Activated CD4-positive, alpha-beta memory T cell treated with anti-CD3 and anti-CD28 coated beads, Interleukin-2, amount 10 ng/mL, durations not matched to agents 7 days and 5 days (primary cell): ENCODE results near the gene STRIP1. TPM values are rescaled to one million over a fixed set of nuclear protein-coding genes. Genes with fewer than 3 reads are reported as not detected.

ENCODE experiments used
- CTCF ChIA-PET: fragments of 350-600 bp; sonication (Branson Sonifier 250); formaldehyde crosslinking; loops from one replicate; lab custom pipeline; 2021; ENCODE audit warnings: antibody characterized with exemption, inconsistent platforms; lab: Charles Lee
- POLR2A ChIA-PET: fragments of 350-600 bp; sonication (Branson Sonifier 250); formaldehyde crosslinking; loops from one replicate; lab custom pipeline; 2021; ENCODE audit warnings: antibody characterized with exemption; lab: Charles Lee
- DNase-seq: peaks from one replicate; pipeline ENCODE4 v3.0.0-alpha.2; 2020
- H3K27ac Mint-ChIP-seq: one replicate; pipeline ENCODE4 v1.8.0; 2021; ENCODE audit warnings: mild to moderate bottlenecking, mixed read lengths
- H3K27me3 Mint-ChIP-seq: one replicate; pipeline ENCODE4 v1.8.0; 2021; ENCODE audit warnings: mixed read lengths
- H3K36me3 Mint-ChIP-seq: one replicate; pipeline ENCODE4 v1.8.0; 2021; ENCODE audit warnings: low read depth, mixed read lengths
- H3K4me1 Mint-ChIP-seq: one replicate; pipeline ENCODE4 v1.8.0; 2021; ENCODE audit warnings: mixed read lengths
- H3K4me3 Mint-ChIP-seq: one replicate; pipeline ENCODE4 v1.8.0; 2021; ENCODE audit warnings: mild to moderate bottlenecking, mixed read lengths
- H3K9me3 Mint-ChIP-seq: one replicate; pipeline ENCODE4 v1.8.0; 2021; ENCODE audit warnings: mixed read lengths
- total RNA-seq, 2 experiments: library from RNA; stranded (reverse); gene quantifications; one replicate each; pipeline ENCODE4 v1.2.3, GENCODE V29; 2021

Gene STRIP1
- total RNA-seq, 2 experiments from 2014 or later, result 34.1 to 34.7 TPM

GRCh38 chr1:109997204-109997866, 37.1 kb upstream of the STRIP1 start:
- no peaks in the 10 kb centered on the region for H3K27me3 Mint-ChIP-seq
- no peaks in the 10 kb centered on the region for H3K9me3 Mint-ChIP-seq
- CTCF ChIA-PET, result interaction anchor here (0.8 to 2.4 kb wide), 5 partner anchors 10 to 223 kb away, joined by 3 to 17 read pairs (median 4); partner anchors contain the start of gene AHCYL1
- POLR2A ChIA-PET, result interaction anchor here (1.2 to 5.4 kb wide), 2 partner anchors 12 to 35 kb away, joined by 3 to 21 read pairs; partner anchors contain the start of gene AHCYL1
- peaks cover 5% of the 10 kb centered on the region for H3K4me1 Mint-ChIP-seq
- H3K36me3 Mint-ChIP-seq, result peaks cover 2% of the 10 kb centered on the region
- DNase-seq, result no peak
- no peak overlapping the region for H3K27ac Mint-ChIP-seq
- H3K4me3 Mint-ChIP-seq, result no peak overlapping the region

- Mint-ChIP-seq H3K27me3 (no peaks in the 10 kb centered on the region), H3K36me3 (peaks cover 2% of the 10 kb centered on the region), H3K9me3 (no peaks in the 10 kb centered on the region), H3K4me3 (no peak overlapping the region), H3K27ac (no peak overlapping the region), H3K4me1 (peaks cover 9% of the 10 kb centered on the region)
- ChIA-PET POLR2A (interaction anchor here (1.2 to 5.4 kb wide), 3 partner anchors 10 to 36 kb away, joined by 3 to 21 read pairs (median 3); partner anchors contain the start of gene AHCYL1), CTCF (interaction anchor here (0.8 to 2.4 kb wide), 6 partner anchors 9 to 797 kb away, joined by 3 to 17 read pairs (median 4); partner anchors contain the start of gene AHCYL1)
- DNase-seq, result no peak
Measured at GRCh38 chr1:109997867-109998229, 36.6 kb upstream of the STRIP1 start.

- H3K9me3 Mint-ChIP-seq, result no peaks in the 10 kb centered on the region
- H3K4me1 Mint-ChIP-seq, result peaks cover 25% of the 10 kb centered on the region
- POLR2A ChIA-PET, result no interaction called here
- H3K36me3 Mint-ChIP-seq, result peaks cover 7% of the 10 kb centered on the region
- CTCF ChIA-PET, result interaction anchor here (0.9 to 1.8 kb wide), 2 partner anchors 18 to 27 kb away, joined by 3 to 7 read pairs; partner anchors contain the start of gene AHCYL1
- no peak overlapping the region for H3K27ac Mint-ChIP-seq
- H3K27me3 Mint-ChIP-seq, result no peaks in the 10 kb centered on the region
- DNase-seq, result no peak
- no peak overlapping the region for H3K4me3 Mint-ChIP-seq
Measured at GRCh38 chr1:110002695-110003094, 31.7 kb upstream of the STRIP1 start.

- H3K4me1 Mint-ChIP-seq, result peaks cover 25% of the 10 kb centered on the region
- peak overlapping the region; percentile 41 for H3K27ac Mint-ChIP-seq
- H3K4me3 Mint-ChIP-seq, result no peak overlapping the region
- ChIA-PET POLR2A (interaction anchor here (1.1 to 1.2 kb wide), 4 partner anchors 15 to 456 kb away, joined by 4 to 5 read pairs (median 4); partner anchors contain the start of genes AHCYL1, GNAI3 and STRIP1), CTCF (interaction anchor here (1.5 kb wide), 1 partner anchor 20 kb away, joined by 13 read pairs; the partner anchor contains the start of gene AHCYL1)
- no peaks in the 10 kb centered on the region for H3K27me3 Mint-ChIP-seq
- DNase-seq, result peak; percentile 49
- H3K9me3 Mint-ChIP-seq, result no peaks in the 10 kb centered on the region
- peaks cover 7% of the 10 kb centered on the region for H3K36me3 Mint-ChIP-seq
Measured at GRCh38 chr1:110003747-110004428, 30.5 kb upstream of the STRIP1 start.

- Mint-ChIP-seq H3K27me3 (no peaks in the 10 kb centered on the region), H3K27ac (no peak overlapping the region), H3K36me3 (peaks cover 9% of the 10 kb centered on the region), H3K9me3 (no peaks in the 10 kb centered on the region), H3K4me1 (peaks cover 25% of the 10 kb centered on the region), H3K4me3 (no peak overlapping the region)
- DNase-seq, result no peak
- ChIA-PET POLR2A (interaction anchor here (1.1 to 1.2 kb wide), 2 partner anchors 16 to 456 kb away, joined by 4 to 5 read pairs; partner anchors contain the start of gene GNAI3), CTCF (interaction anchor here (1.0 to 1.5 kb wide), 2 partner anchors 20 to 364 kb away, joined by 3 to 13 read pairs; partner anchors contain the start of gene AHCYL1)
Measured at GRCh38 chr1:110004583-110004982, 29.8 kb upstream of the STRIP1 start.

- ChIA-PET POLR2A (interaction anchor here (3.2 kb wide), 1 partner anchor 29 kb away, joined by 13 read pairs; the partner anchor contains the start of gene STRIP1), CTCF (interaction anchor here (0.9 to 3.2 kb wide), 3 partner anchors 22 to 55 kb away, joined by 3 to 21 read pairs (median 14); partner anchors contain the start of gene AHCYL1)
- H3K9me3 Mint-ChIP-seq, result no peaks in the 10 kb centered on the region
- H3K36me3 Mint-ChIP-seq, result peaks cover 15% of the 10 kb centered on the region
- peaks cover 25% of the 10 kb centered on the region for H3K4me1 Mint-ChIP-seq
- no peaks in the 10 kb centered on the region for H3K27me3 Mint-ChIP-seq
- H3K4me3 Mint-ChIP-seq, result no peak overlapping the region
- no peak for DNase-seq
- no peak overlapping the region for H3K27ac Mint-ChIP-seq
Measured at GRCh38 chr1:110005971-110006370, 28.5 kb upstream of the STRIP1 start.

GRCh38 chr1:110006516-110006915, 27.9 kb upstream of the STRIP1 start:
- Mint-ChIP-seq H3K27ac (no peak overlapping the region), H3K27me3 (no peaks in the 10 kb centered on the region), H3K36me3 (peaks cover 17% of the 10 kb centered on the region), H3K9me3 (no peaks in the 10 kb centered on the region), H3K4me1 (peaks cover 27% of the 10 kb centered on the region), H3K4me3 (no peak overlapping the region)
- POLR2A ChIA-PET, result interaction anchor here (1.2 to 3.2 kb wide), 2 partner anchors 21 to 28 kb away, joined by 3 to 13 read pairs; partner anchors contain the start of gene STRIP1
- CTCF ChIA-PET, result interaction anchor here (1.0 to 3.2 kb wide), 6 partner anchors 9 to 366 kb away, joined by 3 to 21 read pairs (median 6); partner anchors contain the start of gene AHCYL1
- DNase-seq, result no peak

GRCh38 chr1:110007046-110007830, 27.2 kb upstream of the STRIP1 start:
- peaks cover 24% of the 10 kb centered on the region for H3K36me3 Mint-ChIP-seq
- ChIA-PET CTCF (interaction anchor here (0.5 to 3.2 kb wide), 11 partner anchors 10 to 609 kb away, joined by 3 to 21 read pairs (median 5); partner anchors contain the start of gene AHCYL1), POLR2A (interaction anchor here (1.2 to 3.2 kb wide), 2 partner anchors 21 to 27 kb away, joined by 3 to 13 read pairs; partner anchors contain the start of gene STRIP1)
- no peaks in the 10 kb centered on the region for H3K27me3 Mint-ChIP-seq
- H3K27ac Mint-ChIP-seq, result no peak overlapping the region
- peaks cover 29% of the 10 kb centered on the region for H3K4me1 Mint-ChIP-seq
- DNase-seq, result no peak
- H3K9me3 Mint-ChIP-seq, result no peaks in the 10 kb centered on the region
- no peak overlapping the region for H3K4me3 Mint-ChIP-seq

- DNase-seq, result no peak
- Mint-ChIP-seq H3K9me3 (no peaks in the 10 kb centered on the region), H3K4me3 (no peak overlapping the region), H3K27me3 (no peaks in the 10 kb centered on the region), H3K27ac (no peak overlapping the region), H3K4me1 (peaks cover 15% of the 10 kb centered on the region), H3K36me3 (peaks cover 29% of the 10 kb centered on the region)
- ChIA-PET POLR2A (interaction anchor here (3.4 kb wide), 1 partner anchor 24 kb away, joined by 15 read pairs; the partner anchor contains the start of gene AHCYL1), CTCF (interaction anchor here (0.6 to 3.7 kb wide), 5 partner anchors 21 to 369 kb away, joined by 3 to 61 read pairs (median 29); partner anchors contain the start of genes AHCYL1 and STRIP1)
Measured at GRCh38 chr1:110008971-110009565, 25.4 kb upstream of the STRIP1 start.

GRCh38 chr1:110011527-110012041, 22.8 kb upstream of the STRIP1 start:
- H3K27ac Mint-ChIP-seq, result peak overlapping the region; percentile 41

More at GRCh38 chr1:110011527-110012041, 22.8 kb upstream of the STRIP1 start:
- Mint-ChIP-seq H3K4me3 (no peak overlapping the region), H3K9me3 (no peaks in the 10 kb centered on the region), H3K27me3 (no peaks in the 10 kb centered on the region), H3K36me3 (peaks cover 47% of the 10 kb centered on the region), H3K4me1 (peaks cover 5% of the 10 kb centered on the region)
- ChIA-PET POLR2A (interaction anchor here (0.9 to 3.4 kb wide), 3 partner anchors 27 to 237 kb away, joined by 3 to 15 read pairs (median 5); partner anchors contain the start of gene AHCYL1), CTCF (interaction anchor here (0.6 to 3.7 kb wide), 20 partner anchors 10 to 470 kb away, joined by 3 to 61 read pairs (median 4); partner anchors contain the start of genes AHCYL1 and STRIP1)
- DNase-seq, result peak; percentile 45
